HCT116 (cell line): ENCODE results near the gene CEBPA. TPM values are rescaled to one million over a fixed set of nuclear protein-coding genes. Genes with fewer than 3 reads are reported as not detected.

Experiments used
- ATAC-seq: fragments of 200-7000 bp; cut with Tn5 transposase; 2 replicates; pipeline ENCODE4 v1.9.1; 2020; ENCODE audit warnings: mild to moderate bottlenecking, moderate library complexity
- BruUV-seq: library from RNA; stranded (reverse); fragments of 400-500 nt; replicated peaks from 2 replicates; lab custom pipeline; 2021; lab: Mats Ljungman, UMichigan
- CTCF ChIA-PET: fragments of 300-600 bp; sonication (Branson Sonifier 250); formaldehyde crosslinking; loops from one replicate; lab custom pipeline; 2021; ENCODE audit warnings: antibody characterized with exemption; lab: Charles Lee
- POLR2A ChIA-PET: fragments of 300-600, 350-600 bp; sonication (Branson Sonifier 250); formaldehyde crosslinking; loops from one replicate; lab custom pipeline; 2021; ENCODE audit warnings: antibody characterized with exemption; lab: Charles Lee
- RAD21 ChIA-PET, 2 experiments: fragments of 300-600 bp; sonication (Branson Sonifier 250); formaldehyde crosslinking; loops; one replicate each; lab custom pipeline; 2023; ENCODE audit warnings: low total read pairs in 2 of 2; ENCODE audit not compliant: uncharacterized antibody in 2 of 2, unreplicated experiment in 2 of 2, low non-redundant PET in 1 of 2; lab: Charles Lee
- DNase-seq: peaks from one replicate; pipeline ENCODE4 v3.0.0-alpha.2; 2010; ENCODE audit warnings: low read depth, low spot score
- H2AFZ ChIP-seq: fragments of 200-600 bp; shearing (Covaris generic), sonication (generic); 2 replicates; pipeline ENCODE4 v1.6.1; 2017; ENCODE audit warnings: low read depth, mixed run types, mixed read lengths, antibody characterized with exemption, low read length; ENCODE audit not compliant: poor library complexity, severe bottlenecking
- H3K27ac ChIP-seq: 2 replicates; pipeline ENCODE4 v1.5.1; 2012; ENCODE audit warnings: low read depth, low read length
- H3K27me3 ChIP-seq: fragments of 200-600 bp; sonication (generic); 2 replicates; pipeline ENCODE4 v1.6.1; 2016; ENCODE audit warnings: mixed run types, low read length, mixed read lengths; ENCODE audit not compliant: insufficient read depth
- H3K36me3 ChIP-seq, 2 experiments: fragments of 200-500 bp in 1 of 2; fragments of 200-600 bp in 1 of 2; sonication (Bioruptor generic) in 1 of 2; sonication (generic) in 1 of 2; 2 replicates each; pipeline versions ENCODE4 v1.5.1 to v1.6.1; 2014 to 2016; ENCODE audit warnings: low read length in 2 of 2, inconsistent platforms in 1 of 2, mixed read lengths in 1 of 2, mixed run types in 1 of 2; ENCODE audit not compliant: insufficient read depth in 2 of 2, control insufficient read depth in 1 of 2
- H3K4me1 ChIP-seq, 2 experiments: fragments of 200-600 bp in 1 of 2; sonication (generic) in 1 of 2; 2 replicates each; pipeline versions ENCODE4 v1.5.1 to v1.6.1; 2012 to 2017; ENCODE audit warnings: low read length in 2 of 2, inconsistent platforms in 1 of 2, mild to moderate bottlenecking in 1 of 2, mixed read lengths in 1 of 2, mixed run types in 1 of 2, moderate library complexity in 1 of 2; ENCODE audit not compliant: insufficient read depth in 2 of 2, control insufficient read depth in 1 of 2
- H3K4me2 ChIP-seq: fragments of 200-600 bp; sonication (generic); 2 replicates; pipeline ENCODE4 v1.6.1; 2017; ENCODE audit warnings: mixed run types, low read length, mixed read lengths
- H3K4me3 ChIP-seq, 2 experiments: fragments of 200-600 bp in 1 of 2; sonication (generic) in 1 of 2; replicated peaks in 1 of 2; 2 replicates each; pipeline ENCODE4 v1.5.1; 2011 to 2016; ENCODE audit warnings: low read length in 2 of 2, control low read depth in 1 of 2, low read depth in 1 of 2, mild to moderate bottlenecking in 1 of 2, mixed read lengths in 1 of 2, mixed run types in 1 of 2
- H3K79me2 ChIP-seq: fragments of 200-600 bp; sonication (generic); 2 replicates; pipeline ENCODE4 v1.6.1; 2017; ENCODE audit warnings: mild to moderate bottlenecking, mixed run types, low read length, moderate library complexity, mixed read lengths; ENCODE audit not compliant: insufficient read depth
- H3K9ac ChIP-seq: fragments of 200-600 bp; sonication (generic); 2 replicates; pipeline ENCODE4 v1.6.1; 2016; ENCODE audit warnings: low read length, mixed read lengths
- H3K9me2 ChIP-seq: fragments of 200-600 bp; sonication (generic), shearing (Covaris generic); 2 replicates; pipeline ENCODE4 v1.6.1; 2017; ENCODE audit warnings: mixed run types, mild to moderate bottlenecking, moderate library complexity; ENCODE audit not compliant: insufficient read depth
- H3K9me3 ChIP-seq, 2 experiments: fragments of 200-500 bp in 1 of 2; fragments of 200-600 bp in 1 of 2; sonication (Bioruptor generic) in 1 of 2; sonication (generic) in 1 of 2; 2 replicates each; pipeline ENCODE4 v1.6.1; 2014 to 2017; ENCODE audit warnings: low read length in 2 of 2, mixed read lengths in 2 of 2, inconsistent platforms in 1 of 2, low read depth in 1 of 2, mild to moderate bottlenecking in 1 of 2, mixed run types in 1 of 2, moderate library complexity in 1 of 2; ENCODE audit not compliant: control insufficient read depth in 1 of 2, insufficient read depth in 1 of 2
- H4K20me1 ChIP-seq: fragments of 200-600 bp; sonication (generic), shearing (Covaris generic); 2 replicates; pipeline ENCODE4 v1.6.1; 2017; ENCODE audit warnings: mixed run types, mild to moderate bottlenecking, moderate library complexity; ENCODE audit not compliant: insufficient read depth
- EGR1 ChIP-seq: IDR thresholded peaks from 2 replicates; pipeline ENCODE4 v1.6.1; 2012; ENCODE audit warnings: low read depth
- ELF1 ChIP-seq: IDR thresholded peaks from 2 replicates; pipeline ENCODE4 v1.6.1; 2012; ENCODE audit warnings: low read depth, borderline replicate concordance
- EZH2phosphoT487 ChIP-seq: fragments of 200-600 bp; IDR thresholded peaks from 2 replicates; pipeline ENCODE4 v1.6.1; 2018; ENCODE audit warnings: antibody characterized with exemption, borderline replicate concordance
- FOSL1 ChIP-seq: IDR thresholded peaks from 2 replicates; pipeline ENCODE4 v1.6.1; 2012; ENCODE audit warnings: low read depth
- JUND ChIP-seq: IDR thresholded peaks from 2 replicates; pipeline ENCODE4 v1.6.1; 2012
- MAX ChIP-seq: IDR thresholded peaks from 2 replicates; pipeline ENCODE4 v1.6.1; 2012
- RAD21 ChIP-seq: IDR thresholded peaks from 2 replicates; pipeline ENCODE4 v1.6.1; 2012; ENCODE audit warnings: low read depth, mild to moderate bottlenecking
- SIN3A ChIP-seq: IDR thresholded peaks from 2 replicates; pipeline ENCODE4 v1.6.1; 2012; ENCODE audit warnings: low read depth
- TCF7L2 ChIP-seq: IDR thresholded peaks from 2 replicates; pipeline ENCODE4 v1.7.0; 2011; ENCODE audit warnings: borderline replicate concordance, inconsistent platforms; ENCODE audit not compliant: insufficient read depth, insufficient read length; ENCODE audit errors: extremely low read depth
- YY1 ChIP-seq: IDR thresholded peaks from 2 replicates; pipeline ENCODE4 v1.6.1; 2011; ENCODE audit warnings: low read length, low read depth, moderate library complexity, mild to moderate bottlenecking; ENCODE audit not compliant: insufficient replicate concordance; ENCODE audit errors: extremely low read depth
- ZFX ChIP-seq: fragments of 450-650 bp; IDR thresholded peaks from 2 replicates; pipeline ENCODE4 v1.6.1; 2017
- ZNF274 ChIP-seq: fragments of 200-500 bp; sonication (Bioruptor generic); IDR thresholded peaks from 2 replicates; pipeline ENCODE4 v1.6.1; 2014; ENCODE audit warnings: mild to moderate bottlenecking, low read depth, low read length, inconsistent platforms
- intact Hi-C: fragments of 100-400 bp; cut with micrococcal nuclease; formaldehyde crosslinking; loops from 2 replicates; pipeline ENCODE4 v1.10.0; 2022
- total RNA-seq: library from RNA; stranded (reverse); gene quantifications from one replicate; pipeline ENCODE4 v1.2.1, GENCODE V29; 2021; ENCODE audit not compliant: unreplicated experiment
- TF ChIP-seq, protein P1 (sequence below), 3 experiments: fragments of 200-600 bp in 1 of 3; sonication (generic) in 1 of 3; IDR thresholded peaks in 2 of 3; conservative IDR thresholded peaks in 1 of 3; 2 replicates each; pipeline ENCODE4 v1.5.1; 2012 to 2017; ENCODE audit warnings: low read depth in 2 of 3, low read length in 2 of 3, antibody characterized with exemption in 1 of 3, borderline replicate concordance in 1 of 3, control low read depth in 1 of 3, mild to moderate bottlenecking in 1 of 3, mixed read lengths in 1 of 3, mixed run types in 1 of 3, moderate library complexity in 1 of 3; ENCODE audit not compliant: insufficient read depth in 1 of 3
- TF ChIP-seq, protein P2 (sequence below): IDR thresholded peaks from 2 replicates; pipeline ENCODE4 v1.6.1; 2011; ENCODE audit warnings: mild to moderate bottlenecking, low read length, moderate library complexity; ENCODE audit not compliant: insufficient replicate concordance; ENCODE audit errors: extremely low read depth

CEBPA gene
- total RNA-seq, 1 experiment from 2014 or later: 7.0 TPM

GRCh38 chr19:33317517-33317916 lies 15.2 kb upstream of the CEBPA start:
- no peak overlapping the region for H3K9ac ChIP-seq
- H3K36me3 ChIP-seq: no peaks in the 10 kb centered on the region
- H3K27me3 ChIP-seq: no peaks in the 10 kb centered on the region
- no peaks in the 10 kb centered on the region for H3K4me1 ChIP-seq
- no TSS peak for BruUV-seq
- H2AFZ ChIP-seq: no peak overlapping the region
- ATAC-seq: no peak
- ChIA-PET CTCF (interaction anchor here (0.7 to 1.0 kb wide), 2 partner anchors 82 to 972 kb away, joined by 3 to 4 read pairs; partner anchors contain the start of gene ZNF507), POLR2A (no interaction called here), RAD21 (no interaction called here)
- DNase-seq: no peak
- intact Hi-C loops: no loop called here
- H3K4me2 ChIP-seq: no peak overlapping the region
- no peaks in the 10 kb centered on the region for H3K9me3 ChIP-seq
- no peaks in the 10 kb centered on the region for H3K9me2 ChIP-seq
- TF ChIP-seq JUND: no peak
- TF ChIP-seq, protein P1, sequence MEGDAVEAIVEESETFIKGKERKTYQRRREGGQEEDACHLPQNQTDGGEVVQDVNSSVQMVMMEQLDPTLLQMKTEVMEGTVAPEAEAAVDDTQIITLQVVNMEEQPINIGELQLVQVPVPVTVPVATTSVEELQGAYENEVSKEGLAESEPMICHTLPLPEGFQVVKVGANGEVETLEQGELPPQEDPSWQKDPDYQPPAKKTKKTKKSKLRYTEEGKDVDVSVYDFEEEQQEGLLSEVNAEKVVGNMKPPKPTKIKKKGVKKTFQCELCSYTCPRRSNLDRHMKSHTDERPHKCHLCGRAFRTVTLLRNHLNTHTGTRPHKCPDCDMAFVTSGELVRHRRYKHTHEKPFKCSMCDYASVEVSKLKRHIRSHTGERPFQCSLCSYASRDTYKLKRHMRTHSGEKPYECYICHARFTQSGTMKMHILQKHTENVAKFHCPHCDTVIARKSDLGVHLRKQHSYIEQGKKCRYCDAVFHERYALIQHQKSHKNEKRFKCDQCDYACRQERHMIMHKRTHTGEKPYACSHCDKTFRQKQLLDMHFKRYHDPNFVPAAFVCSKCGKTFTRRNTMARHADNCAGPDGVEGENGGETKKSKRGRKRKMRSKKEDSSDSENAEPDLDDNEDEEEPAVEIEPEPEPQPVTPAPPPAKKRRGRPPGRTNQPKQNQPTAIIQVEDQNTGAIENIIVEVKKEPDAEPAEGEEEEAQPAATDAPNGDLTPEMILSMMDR (IDR thresholded peaks at IDR 0.05 in 2 of 3, conservative IDR thresholded peaks at IDR 0.05 in 1 of 3; ENCODE audit: borderline replicate concordance in 1 of 3, insufficient read depth in 1 of 3, low read depth in 2 of 3, low read length in 2 of 3): no peak
- no peak for TF ChIP-seq ZNF274
- no peak for TF ChIP-seq ELF1
- no peak for TF ChIP-seq EZH2phosphoT487
- no peak for TF ChIP-seq ZFX
- no peak for TF ChIP-seq RAD21
- TF ChIP-seq TCF7L2: no peak
- TF ChIP-seq, protein P2, sequence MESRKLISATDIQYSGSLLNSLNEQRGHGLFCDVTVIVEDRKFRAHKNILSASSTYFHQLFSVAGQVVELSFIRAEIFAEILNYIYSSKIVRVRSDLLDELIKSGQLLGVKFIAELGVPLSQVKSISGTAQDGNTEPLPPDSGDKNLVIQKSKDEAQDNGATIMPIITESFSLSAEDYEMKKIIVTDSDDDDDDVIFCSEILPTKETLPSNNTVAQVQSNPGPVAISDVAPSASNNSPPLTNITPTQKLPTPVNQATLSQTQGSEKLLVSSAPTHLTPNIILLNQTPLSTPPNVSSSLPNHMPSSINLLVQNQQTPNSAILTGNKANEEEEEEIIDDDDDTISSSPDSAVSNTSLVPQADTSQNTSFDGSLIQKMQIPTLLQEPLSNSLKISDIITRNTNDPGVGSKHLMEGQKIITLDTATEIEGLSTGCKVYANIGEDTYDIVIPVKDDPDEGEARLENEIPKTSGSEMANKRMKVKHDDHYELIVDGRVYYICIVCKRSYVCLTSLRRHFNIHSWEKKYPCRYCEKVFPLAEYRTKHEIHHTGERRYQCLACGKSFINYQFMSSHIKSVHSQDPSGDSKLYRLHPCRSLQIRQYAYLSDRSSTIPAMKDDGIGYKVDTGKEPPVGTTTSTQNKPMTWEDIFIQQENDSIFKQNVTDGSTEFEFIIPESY: no peak
- TF ChIP-seq YY1: no peak
- no peak for TF ChIP-seq MAX
- no peak for TF ChIP-seq SIN3A
- no peak for TF ChIP-seq EGR1
- TF ChIP-seq FOSL1: no peak
- no peak overlapping the region for H3K27ac ChIP-seq
- no peak overlapping the region for H3K4me3 ChIP-seq
- H3K79me2 ChIP-seq: no peaks in the 10 kb centered on the region
- no peaks in the 10 kb centered on the region for H4K20me1 ChIP-seq
